Activated CD4-positive, CD25-positive, alpha-beta regulatory T cell treated with anti-CD3 and anti-CD28 coated beads, Interleukin-2, amount 50 U/mL, for 72 hours (primary cell): ENCODE results near the gene FOXN3.

Experiments used
- DNase-seq: peaks from one replicate; pipeline ENCODE4 v3.0.0; 2021

The FOXN3 gene

GRCh38 chr14:89430391-89431236 is 13.6 kb upstream of the FOXN3 start:
- DNase-seq, result peak; percentile 43

DNA sequence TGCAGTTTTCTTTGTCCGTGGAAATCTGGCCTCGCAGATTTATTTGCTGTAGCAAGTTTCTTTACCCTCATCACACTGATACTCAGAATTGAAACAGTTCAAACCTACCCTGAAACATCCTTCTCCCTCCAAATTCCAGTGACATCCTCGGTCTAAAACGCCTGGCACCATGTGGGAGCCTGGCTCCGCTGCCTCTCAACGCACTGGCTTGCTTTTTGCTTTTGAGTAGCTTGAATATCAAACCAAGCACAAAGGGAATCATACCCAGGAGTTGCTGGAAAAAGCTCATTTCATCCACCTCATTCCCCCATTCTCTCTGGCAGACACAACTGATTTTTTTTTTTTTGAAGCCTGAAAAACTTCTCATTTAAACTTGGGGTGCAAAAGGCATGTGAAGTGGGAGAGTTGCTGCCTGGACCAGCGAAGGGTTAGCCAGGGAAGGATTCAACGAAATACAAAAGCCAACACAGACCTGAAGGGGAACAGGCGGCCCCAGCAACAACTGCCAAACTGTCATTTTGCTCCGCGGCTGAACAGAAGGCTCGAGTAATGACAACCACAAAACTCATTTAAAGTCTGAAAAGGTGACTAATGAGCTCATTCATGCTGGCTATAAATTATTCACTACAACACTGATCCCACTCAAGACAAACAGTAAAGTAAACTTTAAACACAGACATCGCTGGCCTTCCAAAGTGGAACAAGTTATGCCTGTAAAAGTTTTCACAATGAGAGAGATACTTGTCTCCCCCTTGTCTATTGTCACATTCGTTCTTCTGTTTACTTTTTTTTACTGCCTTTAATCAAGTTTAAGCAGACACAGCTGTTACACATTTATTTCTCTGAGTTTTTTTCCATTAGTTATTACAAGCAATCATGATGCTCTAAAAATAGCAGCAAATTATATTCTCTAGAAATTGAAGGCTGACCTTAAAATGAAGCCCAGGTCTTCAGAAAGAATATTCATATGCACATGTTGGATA is 12.5 kb upstream of the FOXN3 start:
- peak; percentile 49 for DNase-seq

DNA sequence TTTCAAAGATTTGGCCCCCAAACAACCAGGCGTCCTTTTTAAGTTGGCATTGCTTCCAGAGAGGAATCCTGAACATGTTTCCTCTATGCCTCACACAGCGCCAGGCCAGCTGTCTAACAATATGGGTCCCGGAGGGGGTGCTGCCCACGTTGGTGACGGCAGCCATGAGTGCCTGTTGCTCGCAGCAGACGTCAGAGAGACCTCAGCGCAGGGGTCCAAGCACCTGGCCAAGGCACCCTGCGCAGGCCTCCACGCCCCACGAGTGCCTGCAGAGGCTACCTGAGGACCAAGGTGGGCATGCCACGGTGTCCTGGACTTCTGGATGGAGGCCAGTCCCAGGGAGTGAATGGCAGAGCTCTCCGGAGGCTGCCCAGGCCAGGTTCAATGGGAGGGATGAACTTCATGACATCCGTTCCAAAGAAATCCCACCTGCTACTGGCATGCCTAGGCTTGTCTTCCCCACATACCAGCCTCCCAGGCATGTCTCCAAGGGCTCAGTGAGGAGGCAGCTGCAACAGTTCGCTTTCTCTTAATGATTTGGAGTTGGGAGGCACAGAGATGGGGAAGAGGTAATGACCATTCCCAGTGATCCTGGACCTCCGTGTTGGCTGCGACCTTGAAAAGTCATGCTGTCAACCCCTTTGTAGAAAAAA is 11.6 kb upstream of the FOXN3 start:
- DNase-seq, result no peak

DNA sequence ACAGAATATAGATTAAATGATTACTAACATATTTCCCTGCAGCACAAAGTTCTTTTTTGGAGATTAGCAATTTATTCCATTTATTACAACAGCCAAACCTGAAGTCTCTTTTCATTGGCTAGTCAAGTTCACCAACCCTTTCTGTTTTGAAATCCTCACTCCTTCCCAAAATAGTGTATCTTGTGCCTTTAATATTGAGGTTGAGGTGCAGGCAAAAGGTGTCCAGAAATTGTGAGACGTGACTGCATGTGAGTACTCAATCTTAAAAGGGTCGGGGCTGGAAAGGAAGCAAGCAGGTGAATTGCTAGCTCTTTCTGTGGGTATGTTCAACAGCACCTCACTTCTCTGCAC is 11.1 kb upstream of the FOXN3 start:
- DNase-seq, result no peak

GRCh38 chr14:89427426-89428172 is 10.6 kb upstream of the FOXN3 start:
- no peak for DNase-seq

DNA sequence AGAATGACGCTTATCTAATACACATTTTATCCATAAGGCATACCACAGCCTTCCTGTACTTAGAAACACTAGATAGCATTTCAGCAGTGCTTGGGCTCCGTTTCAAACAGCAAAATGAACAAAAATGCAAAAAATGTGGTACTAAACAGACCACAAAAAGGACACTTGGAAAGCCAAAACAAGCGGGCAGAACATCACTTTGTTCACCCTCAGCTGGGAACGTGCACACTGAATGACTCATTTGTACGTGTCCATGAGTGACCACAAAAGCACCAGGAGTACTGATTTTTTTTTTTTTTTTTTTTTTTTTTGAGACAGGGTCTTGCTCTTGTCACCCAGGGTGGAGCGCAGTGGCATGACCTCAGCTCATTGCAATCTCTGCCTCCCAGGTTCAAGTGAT is 8.9 kb upstream of the FOXN3 start:
- DNase-seq, result no peak

DNA sequence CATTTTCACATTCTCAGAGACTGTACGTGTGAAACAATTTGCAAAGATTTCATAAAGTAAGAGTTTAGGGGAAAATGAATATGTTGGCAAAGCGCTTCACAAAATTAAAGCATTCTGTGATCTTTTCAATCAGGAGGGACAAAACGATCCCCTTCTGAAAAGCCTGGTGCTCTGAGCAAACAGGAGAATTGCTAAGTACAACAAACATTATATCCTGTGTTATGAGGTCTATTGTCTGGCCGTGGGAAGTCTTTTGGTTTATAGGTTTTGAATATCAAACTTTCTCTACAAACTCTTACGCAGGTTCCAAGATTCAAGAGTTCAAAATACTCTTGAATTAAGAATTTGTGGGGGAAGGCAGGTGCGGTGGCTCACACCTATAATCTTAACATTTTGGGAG is 7.2 kb upstream of the FOXN3 start:
- DNase-seq, result no peak

DNA sequence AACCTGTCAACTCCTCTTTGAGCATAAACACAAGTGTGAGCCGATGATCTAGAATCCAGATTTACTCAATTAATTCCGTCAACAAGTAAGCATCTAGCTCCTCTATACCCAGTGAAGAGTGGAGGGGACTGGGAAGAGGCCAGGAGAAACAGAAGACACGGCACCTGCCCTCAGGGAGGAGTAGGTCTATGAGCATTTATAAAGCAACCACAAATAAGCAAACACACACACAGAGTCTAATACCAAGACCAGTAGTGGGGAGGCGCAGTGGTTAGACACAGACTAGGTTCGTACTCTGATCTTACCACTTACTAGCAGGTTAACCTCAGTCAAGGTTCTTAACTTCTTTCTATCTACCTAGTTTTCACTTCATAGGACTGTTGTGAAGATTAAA is 5.9 kb upstream of the FOXN3 start:
- DNase-seq, result no peak

DNA sequence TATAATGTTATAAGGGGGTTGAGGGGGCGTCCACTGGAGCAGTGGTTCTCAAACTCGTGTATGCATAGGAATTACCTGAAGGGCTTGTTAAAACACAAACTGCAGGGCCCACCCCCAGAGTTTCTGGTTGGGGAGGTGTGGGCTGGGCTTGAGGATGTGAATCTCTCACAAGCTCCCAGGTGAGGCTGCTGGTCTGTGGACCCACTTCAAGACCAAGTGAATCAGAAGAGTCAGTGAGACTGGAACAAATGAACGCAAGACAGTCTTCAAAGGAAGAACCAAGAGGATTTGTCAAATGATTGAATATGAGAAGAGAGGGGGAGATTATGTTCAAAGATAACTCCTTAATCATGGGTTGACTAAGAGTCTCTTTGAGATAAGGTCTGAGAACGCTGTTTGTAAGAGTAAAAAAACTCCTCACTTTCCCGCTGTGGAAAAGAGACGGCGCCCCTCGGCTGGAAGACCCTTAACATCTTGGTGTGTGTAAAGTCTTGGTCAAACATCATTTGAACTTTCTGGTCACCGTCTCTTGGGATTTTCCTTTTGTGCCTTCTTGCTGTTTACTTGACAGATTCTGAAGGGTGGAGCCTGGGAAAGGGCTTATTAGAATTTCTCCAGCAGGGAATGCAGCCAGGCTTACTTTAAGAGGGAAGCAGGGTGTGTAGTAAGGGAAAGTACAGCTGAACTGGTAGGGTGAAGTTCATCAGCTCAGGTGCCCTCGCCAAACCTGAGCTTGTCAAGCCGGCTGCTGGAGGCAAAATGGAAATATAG is 5.3 kb upstream of the FOXN3 start:
- no peak for DNase-seq

DNA sequence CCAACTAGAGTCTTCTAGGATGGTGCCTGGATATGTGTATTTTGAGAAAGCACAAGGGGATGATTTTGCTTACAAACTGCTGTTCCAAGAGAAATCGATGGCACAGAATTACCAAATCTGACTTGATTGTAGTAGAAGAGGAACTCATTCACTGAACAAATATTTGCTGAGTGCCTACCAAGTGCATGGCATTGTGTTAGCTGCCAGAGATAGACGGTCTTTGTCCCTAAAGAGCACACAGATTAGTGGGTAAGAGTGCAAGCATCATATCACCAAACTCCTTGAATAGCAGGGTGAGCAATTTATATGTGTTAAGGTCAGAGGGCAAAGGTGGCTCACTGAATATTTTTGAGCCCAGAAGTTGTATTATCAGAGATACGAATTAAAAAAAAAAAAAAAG is 3.5 kb upstream of the FOXN3 start:
- DNase-seq, result no peak

GRCh38 chr14:89419973-89420482 is 3.0 kb upstream of the FOXN3 start:
- no peak for DNase-seq

GRCh38 chr14:89418976-89419375 is 1.9 kb upstream of the FOXN3 start:
- no peak for DNase-seq

DNA sequence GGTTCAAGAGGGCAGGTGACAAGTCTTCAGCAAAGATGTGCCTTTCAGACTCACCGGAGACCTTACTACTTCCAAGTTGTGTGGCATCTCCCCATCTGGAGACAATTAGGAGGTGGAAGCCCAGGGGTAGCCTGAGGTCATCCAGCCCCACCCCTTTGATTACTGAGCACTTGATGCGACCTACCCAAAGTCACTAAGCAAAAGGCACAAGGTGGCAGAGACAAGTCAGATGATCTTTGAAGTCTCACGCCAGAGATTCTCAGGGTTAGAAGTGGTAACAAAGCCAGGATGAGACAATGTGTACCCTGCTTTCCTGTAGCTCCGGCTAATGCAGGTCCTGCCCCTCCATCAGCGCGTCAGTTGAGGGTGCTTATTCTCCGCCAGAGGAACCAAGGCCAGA is 1.4 kb upstream of the FOXN3 start:
- DNase-seq, result no peak

DNA sequence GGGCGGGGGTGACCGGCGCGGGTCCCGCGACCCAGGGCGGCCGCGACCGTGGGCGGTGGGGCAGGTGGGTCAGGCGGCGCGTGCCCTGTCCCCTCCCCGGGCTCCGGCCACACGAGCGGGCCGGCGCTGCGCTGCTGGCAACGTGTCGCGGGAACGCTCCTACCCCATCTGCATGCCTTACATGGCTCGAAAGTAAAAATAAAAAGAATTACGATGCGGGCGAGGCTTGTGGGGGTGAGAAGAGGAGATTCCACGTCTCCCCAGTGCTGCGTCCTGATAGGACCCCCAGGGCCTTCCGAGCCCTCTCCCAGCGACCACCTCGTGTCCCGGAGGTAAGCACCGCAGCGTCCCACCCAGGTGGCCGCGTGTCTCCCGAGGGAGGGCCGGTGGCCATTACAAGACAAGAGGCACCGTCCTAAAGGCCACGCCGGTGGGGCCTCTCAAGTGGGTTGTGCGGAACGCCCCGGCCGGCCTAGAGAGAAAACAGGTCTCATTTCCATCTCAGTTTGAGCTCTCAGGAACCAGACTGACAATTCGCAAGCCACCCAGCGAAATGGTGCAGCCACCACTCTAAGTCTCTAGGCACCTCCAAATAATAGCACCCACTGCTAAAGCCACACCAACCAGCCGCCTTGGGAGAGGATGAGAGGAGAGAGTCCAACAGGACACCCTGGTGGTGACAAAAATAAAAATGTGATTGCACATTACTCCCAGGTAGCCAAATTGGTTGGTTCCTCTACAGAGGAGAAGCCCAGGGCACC is 612 bp upstream of the FOXN3 start:
- DNase-seq, result peak; percentile 54

DNA sequence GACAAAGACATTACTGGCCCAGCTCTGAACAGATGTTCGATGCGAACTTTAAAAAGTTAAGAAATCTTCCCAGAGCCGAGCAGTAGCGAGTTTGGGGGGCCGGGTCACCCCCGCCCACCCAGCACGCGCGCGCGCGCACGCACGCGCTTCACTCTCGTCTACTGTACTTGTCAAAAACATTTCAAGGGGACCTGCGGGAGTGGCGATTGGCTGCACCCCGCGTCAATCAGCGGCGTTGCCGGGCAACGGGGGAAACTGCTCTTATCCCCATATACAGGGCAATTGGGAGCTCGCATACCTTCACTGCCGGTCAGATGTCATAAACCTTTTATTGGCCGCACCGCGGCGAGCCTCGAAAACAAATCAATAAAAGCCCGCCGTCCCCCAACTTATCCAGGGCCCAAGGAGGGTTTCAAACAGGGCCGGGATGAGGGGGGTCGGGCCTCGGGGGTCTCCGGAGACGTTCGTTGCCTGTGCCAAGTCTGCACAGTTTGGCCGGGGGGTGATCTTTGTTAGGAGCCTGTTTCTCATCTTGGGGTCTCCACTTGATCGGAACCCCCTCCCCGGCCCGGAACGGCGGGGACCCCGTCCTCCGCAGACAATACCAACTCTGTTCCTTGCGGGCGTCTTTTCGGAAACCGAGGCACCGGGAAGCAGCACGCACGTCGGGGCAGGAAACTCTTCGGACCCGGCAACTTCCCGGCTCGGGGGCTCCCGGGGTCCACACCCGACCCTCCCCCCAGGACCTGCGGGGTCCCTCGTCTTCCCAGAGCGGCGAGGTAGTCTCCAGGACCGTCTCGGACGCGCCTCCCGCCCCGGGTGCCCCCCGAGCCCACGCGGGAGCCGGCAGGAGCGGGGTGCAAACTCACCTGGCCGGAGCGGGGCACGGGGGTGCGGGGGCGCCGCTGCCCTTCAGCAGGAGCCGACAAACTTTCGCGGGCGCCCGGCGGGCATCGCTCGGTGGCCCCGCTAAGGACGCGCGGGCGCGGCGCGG is 734 bp downstream of the FOXN3 start:
- DNase-seq, result peak; percentile 100

GRCh38 chr14:89415159-89415558 is 1.9 kb downstream of the FOXN3 start:
- DNase-seq, result no peak

DNA sequence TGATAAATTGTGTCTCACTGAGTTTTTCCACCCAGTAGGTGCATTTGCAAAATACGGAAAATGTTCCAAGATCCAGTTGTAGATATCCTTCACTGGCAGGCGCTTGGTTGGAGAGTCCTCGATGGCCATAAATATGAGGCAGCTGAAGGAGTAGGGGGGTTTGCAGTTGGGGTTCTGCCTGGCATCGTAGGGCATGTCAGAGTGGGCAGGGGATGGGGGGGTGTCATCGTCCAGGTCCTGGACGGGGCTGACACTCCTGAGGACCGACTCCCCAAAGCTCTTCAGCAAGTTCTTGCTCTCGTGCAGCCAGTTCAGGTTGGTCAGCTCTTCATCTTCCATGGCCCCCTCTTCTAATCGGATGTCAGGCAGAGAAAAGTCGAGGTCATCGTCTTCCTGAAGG is 5.1 kb downstream of the FOXN3 start:
- no peak for DNase-seq

GRCh38 chr14:89409961-89410360 is 7.1 kb downstream of the FOXN3 start:
- no peak for DNase-seq

GRCh38 chr14:89408907-89409700 is 7.9 kb downstream of the FOXN3 start:
- DNase-seq, result no peak
